HEK293 (cell line): ENCODE measurements around the gene INTS14.

Experiments used
- CTCF ChIA-PET: fragments of 350-600 bp; formaldehyde crosslinking; extraction: SDS; loops from one replicate; lab custom pipeline; 2021; ENCODE audit warnings: antibody characterized with exemption; lab: Yijun Ruan, JAX
- POLR2A ChIA-PET: fragments of 300-600 bp; formaldehyde crosslinking; extraction: SDS; loops from one replicate; lab custom pipeline; 2020; ENCODE audit warnings: antibody characterized with exemption, inconsistent platforms; lab: Yijun Ruan, JAX
- H3K27ac ChIP-seq: fragments of 200-500 bp; sonication (Bioruptor generic); 2 replicates; pipeline ENCODE4 v1.5.1; 2014; ENCODE audit warnings: low read depth, low read length, control low read depth, inconsistent platforms; ENCODE audit errors: extremely low read depth
- H3K36me3 ChIP-seq, 2 experiments: fragments of 200-500 bp in 1 of 2; sonication (Bioruptor generic) in 1 of 2; 1 replicate in 1 of 2; 2 replicates in 1 of 2; pipeline ENCODE4 v1.5.1; 2014 to 2017; ENCODE audit warnings: inconsistent platforms in 2 of 2, low read length in 2 of 2; ENCODE audit not compliant: control insufficient read depth in 2 of 2, insufficient read depth in 1 of 2
- H3K4me1 ChIP-seq: fragments of 200-500 bp; sonication (Bioruptor generic); 2 replicates; pipeline ENCODE4 v1.5.1; 2014; ENCODE audit warnings: mild to moderate bottlenecking, low read length, inconsistent platforms; ENCODE audit not compliant: control insufficient read depth, insufficient read depth
- H3K4me3 ChIP-seq: 2 replicates; pipeline ENCODE4 v1.5.1; 2011; ENCODE audit warnings: low read depth, mild to moderate bottlenecking, control low read depth, low read length, moderate library complexity
- H3K9me3 ChIP-seq: fragments of 200-500 bp; sonication (Bioruptor generic); 2 replicates; pipeline ENCODE4 v1.5.1; 2014; ENCODE audit warnings: low read depth, low read length, inconsistent platforms; ENCODE audit not compliant: control insufficient read depth, insufficient read depth
- MZF1 ChIP-seq: fragments of 450-650 bp; formaldehyde crosslinking; IDR thresholded peaks from 2 replicates; pipeline ENCODE4 v1.5.1; 2017; ENCODE audit warnings: missing biosample characterization, missing genetic modification characterization, borderline replicate concordance
- PBX3 ChIP-seq: sonication (generic); formaldehyde crosslinking; IDR thresholded peaks from 2 replicates; pipeline ENCODE4 v1.8.1; 2022; ENCODE audit warnings: mild to moderate bottlenecking, moderate library complexity, missing genetic modification reagents
- RBAK ChIP-seq: fragments of 450-650 bp; formaldehyde crosslinking; IDR thresholded peaks from 2 replicates; pipeline ENCODE4 v1.5.1; 2016; ENCODE audit warnings: missing biosample characterization, missing genetic modification characterization
- TCF7L2 ChIP-seq: IDR thresholded peaks from 2 replicates; pipeline ENCODE4 v1.6.1; 2011; ENCODE audit warnings: low read depth, mild to moderate bottlenecking, inconsistent platforms, low read length, moderate library complexity, borderline replicate concordance
- ZNF112 ChIP-seq: fragments of 450-650 bp; formaldehyde crosslinking; IDR thresholded peaks from 2 replicates; pipeline ENCODE4 v1.5.0; 2017; ENCODE audit warnings: missing biosample characterization, missing genetic modification characterization
- ZNF2 ChIP-seq: fragments of 450-650 bp; formaldehyde crosslinking; IDR thresholded peaks from 2 replicates; pipeline ENCODE4 v1.5.1; 2016; ENCODE audit warnings: missing biosample characterization, missing genetic modification characterization
- ZNF274 ChIP-seq, 2 experiments: fragments of 200-500 bp in 1 of 2; fragments of 450-650 bp in 1 of 2; sonication (Bioruptor generic) in 1 of 2; formaldehyde crosslinking in 1 of 2; IDR thresholded peaks; 2 replicates each; pipeline versions ENCODE4 v1.5.1 to v1.6.1; 2014 to 2016; ENCODE audit warnings: borderline replicate concordance in 1 of 2, inconsistent platforms in 1 of 2, low read length in 1 of 2, missing biosample characterization in 1 of 2, missing genetic modification characterization in 1 of 2
- ZNF311 ChIP-seq: fragments of 450-650 bp; formaldehyde crosslinking; IDR thresholded peaks from 2 replicates; pipeline ENCODE4 v1.5.1; 2017; ENCODE audit warnings: missing biosample characterization, missing genetic modification characterization, borderline replicate concordance
- ZNF37A ChIP-seq: fragments of 450-650 bp; IDR thresholded peaks from 2 replicates; pipeline ENCODE4 v1.5.1; 2018; ENCODE audit warnings: missing biosample characterization, missing genetic modification characterization
- ZNF391 ChIP-seq: fragments of 450-650 bp; formaldehyde crosslinking; IDR thresholded peaks from 2 replicates; pipeline ENCODE4 v1.5.1; 2016; ENCODE audit warnings: low read depth, missing biosample characterization, missing genetic modification characterization, borderline replicate concordance
- ZNF473 ChIP-seq: fragments of 450-650 bp; formaldehyde crosslinking; IDR thresholded peaks from 2 replicates; pipeline ENCODE4 v1.5.1; 2017; ENCODE audit warnings: missing biosample characterization, missing genetic modification characterization
- ZNF514 ChIP-seq: fragments of 450-650 bp; formaldehyde crosslinking; IDR thresholded peaks from 2 replicates; pipeline ENCODE4 v1.5.1; 2016; ENCODE audit warnings: missing biosample characterization, missing genetic modification characterization
- ZNF549 ChIP-seq: fragments of 450-650 bp; IDR thresholded peaks from 2 replicates; pipeline ENCODE4 v1.5.1; 2018; ENCODE audit warnings: missing biosample characterization, missing genetic modification characterization, mild to moderate bottlenecking, inconsistent platforms, moderate library complexity
- ZNF558 ChIP-seq: fragments of 450-650 bp; formaldehyde crosslinking; IDR thresholded peaks from 2 replicates; pipeline ENCODE4 v1.5.1; 2016; ENCODE audit warnings: missing biosample characterization, missing genetic modification characterization
- ZNF585B ChIP-seq: fragments of 450-650 bp; formaldehyde crosslinking; IDR thresholded peaks from 2 replicates; pipeline ENCODE4 v1.5.1; 2016; ENCODE audit warnings: missing biosample characterization, missing genetic modification characterization
- ZNF600 ChIP-seq: fragments of 450-650 bp; formaldehyde crosslinking; IDR thresholded peaks from 2 replicates; pipeline ENCODE4 v1.5.1; 2016; ENCODE audit warnings: missing biosample characterization, missing genetic modification characterization
- ZNF664 ChIP-seq: fragments of 450-650 bp; formaldehyde crosslinking; IDR thresholded peaks from 2 replicates; pipeline ENCODE4 v1.5.1; 2016; ENCODE audit warnings: missing biosample characterization, missing genetic modification characterization
- ZNF768 ChIP-seq: fragments of 450-650 bp; formaldehyde crosslinking; IDR thresholded peaks from 2 replicates; pipeline ENCODE4 v1.5.1; 2018; ENCODE audit warnings: missing biosample characterization, mild to moderate bottlenecking, missing genetic modification characterization
- ZSCAN5A ChIP-seq: fragments of 450-650 bp; formaldehyde crosslinking; IDR thresholded peaks from 2 replicates; pipeline ENCODE4 v1.5.1; 2016; ENCODE audit warnings: missing biosample characterization, missing genetic modification characterization
- TF ChIP-seq, protein P1 (sequence below): fragments of 450-650 bp; formaldehyde crosslinking; IDR thresholded peaks from 2 replicates; pipeline ENCODE4 v1.5.1; 2017; ENCODE audit warnings: missing biosample characterization, mild to moderate bottlenecking, missing genetic modification characterization, moderate library complexity

INTS14 gene

GRCh38 chr15:65655026-65655425 lies 44.1 kb upstream of the INTS14 start (continued):
- TF ChIP-seq ZSCAN5A (tag by site-specific recombination) (no peak), PBX3 (CRISPR knock-in tag) (no peak), ZNF274 (IDR thresholded peaks at IDR 0.05; ENCODE audit: low read length) (no peak), ZNF274 (tag by site-specific recombination; IDR thresholded peaks at IDR 0.05; ENCODE audit: borderline replicate concordance) (no peak)

DNA sequence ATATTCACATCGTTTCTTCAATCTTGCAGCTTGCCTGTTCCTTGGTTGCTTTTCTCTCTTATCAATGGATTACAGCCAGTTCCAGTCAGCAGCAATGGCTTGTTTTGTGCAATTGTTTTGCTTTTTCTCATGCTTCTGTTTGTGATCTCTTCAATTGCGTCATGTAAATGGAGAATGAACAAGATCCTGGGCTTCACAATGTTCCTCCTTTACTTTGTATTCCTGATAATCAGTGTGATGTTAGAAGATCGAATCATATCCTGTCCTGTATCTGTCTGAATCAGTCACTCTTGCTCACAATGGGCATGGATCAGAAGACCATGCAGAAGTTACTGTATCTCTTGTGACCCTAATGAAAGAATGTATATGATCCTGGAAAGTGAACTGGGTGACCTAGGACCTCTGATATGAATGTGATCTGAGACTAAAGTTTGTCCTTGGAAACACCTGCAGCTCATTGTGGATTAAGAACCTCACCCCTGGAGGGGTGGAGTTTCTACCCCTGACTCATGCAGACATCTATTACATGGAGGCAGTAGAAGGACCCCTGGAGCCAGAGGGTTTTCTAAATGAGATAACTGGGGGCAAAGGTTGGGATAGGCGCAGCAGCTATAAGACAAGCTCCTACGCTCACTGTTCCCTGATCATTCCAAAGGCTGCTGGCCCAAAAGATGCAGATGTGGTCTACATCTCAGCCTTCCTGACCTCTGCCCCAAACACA lies 43.0 kb upstream of the INTS14 start:
- Histone ChIP-seq H3K4me3 (no peak overlapping the region), H3K9me3 (no peaks in the 10 kb centered on the region), H3K36me3 (peaks cover 4 to 55% of the 10 kb centered on the region in 2 experiments), H3K4me1 (no peaks in the 10 kb centered on the region), H3K27ac (no peak overlapping the region)
- no peak for TF ChIP-seq MZF1 (tag by site-specific recombination)
- ChIA-PET POLR2A (interaction anchor here (0.7 kb wide), 1 partner anchor 498 kb away, joined by 6 read pairs; no protein-coding TSS in a partner anchor), CTCF (interaction anchor here (0.7 to 1.1 kb wide), 5 partner anchors 14 to 747 kb away, joined by 3 to 4 read pairs (median 4); no protein-coding TSS in a partner anchor)

DNA sequence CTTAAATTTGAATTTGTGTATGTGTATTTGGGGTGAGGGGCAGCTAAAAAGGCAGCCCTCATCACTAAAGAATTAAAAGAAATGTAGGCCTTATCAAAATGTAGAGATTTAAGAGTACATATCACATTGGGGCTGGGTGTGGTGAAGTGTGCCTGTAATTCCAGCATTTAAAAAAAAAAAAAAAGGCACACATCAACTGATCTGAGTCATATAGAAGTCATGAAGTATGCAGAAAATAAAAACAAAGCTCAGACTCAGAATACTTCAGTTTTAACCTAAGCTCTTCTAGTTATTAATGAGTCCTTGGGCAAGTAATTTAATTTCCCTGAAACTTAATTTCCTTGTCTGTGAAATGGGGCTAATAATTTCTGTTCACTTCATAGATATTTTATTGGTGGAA lies 42.4 kb upstream of the INTS14 start:
- Histone ChIP-seq H3K9me3 (no peaks in the 10 kb centered on the region), H3K4me1 (no peaks in the 10 kb centered on the region), H3K36me3 (peaks cover 4 to 55% of the 10 kb centered on the region in 2 experiments; a peak in 2 of 3 replicates), H3K4me3 (no peak overlapping the region), H3K27ac (no peak overlapping the region)
- CTCF ChIA-PET = interaction anchor here (0.7 to 1.1 kb wide), 4 partner anchors 14 to 203 kb away, joined by 3 to 4 read pairs (median 4); no protein-coding TSS in a partner anchor
- TF ChIP-seq ZNF112 (tag by site-specific recombination) (no peak), ZNF549 (tag by site-specific recombination) (no peak), RBAK (tag by site-specific recombination) (no peak), ZNF514 (tag by site-specific recombination) (no peak), ZNF768 (no peak), ZNF664 (no peak), ZNF391 (no peak), ZNF558 (no peak), ZNF473 (tag by site-specific recombination) (no peak), ZNF37A (tag by site-specific recombination) (no peak), ZNF311 (tag by site-specific recombination) (no peak), ZNF2 (tag by site-specific recombination) (no peak), ZNF585B (tag by site-specific recombination) (no peak), ZNF600 (no peak), TCF7L2 (no peak)
- TF ChIP-seq, protein P1, sequence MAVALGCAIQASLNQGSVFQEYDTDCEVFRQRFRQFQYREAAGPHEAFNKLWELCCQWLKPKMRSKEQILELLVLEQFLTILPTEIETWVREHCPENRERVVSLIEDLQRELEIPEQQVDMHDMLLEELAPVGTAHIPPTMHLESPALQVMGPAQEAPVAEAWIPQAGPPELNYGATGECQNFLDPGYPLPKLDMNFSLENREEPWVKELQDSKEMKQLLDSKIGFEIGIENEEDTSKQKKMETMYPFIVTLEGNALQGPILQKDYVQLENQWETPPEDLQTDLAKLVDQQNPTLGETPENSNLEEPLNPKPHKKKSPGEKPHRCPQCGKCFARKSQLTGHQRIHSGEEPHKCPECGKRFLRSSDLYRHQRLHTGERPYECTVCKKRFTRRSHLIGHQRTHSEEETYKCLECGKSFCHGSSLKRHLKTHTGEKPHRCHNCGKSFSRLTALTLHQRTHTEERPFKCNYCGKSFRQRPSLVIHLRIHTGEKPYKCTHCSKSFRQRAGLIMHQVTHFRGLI (tag by site-specific recombination) = no peak
- POLR2A ChIA-PET = interaction anchor here (0.7 kb wide), 1 partner anchor 498 kb away, joined by 6 read pairs; no protein-coding TSS in a partner anchor
